Pancreas (tissue), 10 donors: Measurements from ENCODE around the gene BBOX1. TPM values are rescaled to one million over a fixed set of nuclear protein-coding genes. Genes with fewer than 3 reads are reported as not detected.
"Not testable (repeated sequence)": the region's sequence is repeated elsewhere in the genome, so short reads cannot be mapped to it uniquely, and the experiment has no call there.

ENCODE experiments used
- ATAC-seq, 4 donors: fragments of 200-7000 bp; cut with Tn5 transposase; one replicate each; pipeline versions ENCODE4 v1.8.0 to v1.9.1; 2020; ENCODE audit warnings: mild to moderate bottlenecking in 4 of 4, moderate library complexity in 4 of 4
- DNase-seq, 6 donors: peaks; one replicate each; pipeline ENCODE4 v3.0.0-alpha.2; 2020
- FAIRE-seq: peaks from 2 replicates; lab custom pipeline; 2012; peaks lifted over from hg19 to GRCh38; lab: Jason Lieb, UNC
- H3K27ac ChIP-seq, 4 donors: fragments of 200-600 bp; sonication (generic); 1 replicate in 3 of 4; 2 replicates in 1 of 4; pipeline versions ENCODE4 v1.5.0 to v1.8.0; 2020
- H3K27me3 ChIP-seq, 4 donors: fragments of 200-600 bp; one replicate each; pipeline ENCODE4 v1.8.0; 2021
- H3K36me3 ChIP-seq, 3 donors: fragments of 200-600 bp; sonication (generic) in 1 of 3; one replicate each; pipeline versions ENCODE4 v1.5.0 to v1.8.0; 2020 to 2021
- H3K4me1 ChIP-seq, 3 donors: fragments of 200-600 bp; one replicate each; pipeline ENCODE4 v1.8.0; 2021
- H3K4me3 ChIP-seq, 4 donors: fragments of 200-600 bp; sonication (generic) in 2 of 4; one replicate each; pipeline versions ENCODE4 v1.5.0 to v1.8.0; 2020 to 2021
- H3K9me3 ChIP-seq, 4 donors: fragments of 200-600 bp; one replicate each; pipeline ENCODE4 v1.8.0; 2021
- CTCF ChIP-seq, 4 donors: fragments of 200-600 bp; sonication (generic) in 3 of 4; IDR thresholded peaks; one replicate each; pipeline versions ENCODE4 v1.5.0 to v1.8.0; 2021; ENCODE audit warnings: antibody characterized with exemption in 4 of 4
- WGBS, 2 donors: extraction: QIAGEN DNeasy Blood & Tissue Kit; methylation state at CpG; one replicate each; pipeline ENCODE4 v1.1.7; 2013; 5-methylcytosine and 5-hydroxymethylcytosine counted together
- intact Hi-C, 3 donors: fragments of 100-400 bp; cut with DNase I; formaldehyde crosslinking; loops; one replicate each; pipeline versions ENCODE4 v1.11.1 to v1.14.2; 2022
- polyA plus RNA-seq, 2 donors: library from polyadenylated mRNA; stranded (reverse); fragments of 200-250 nt; gene quantifications; one replicate each; pipeline ENCODE4 v1.2.3, GENCODE V29; 2013
- total RNA-seq, 6 donors: library from RNA; stranded (reverse); fragmentation: NEBNext Ultra II Directional in 4 of 6; extraction: Animal tissue kit (Norgen Biotek cat#: 25700) in 4 of 6; gene quantifications; one replicate each; pipeline versions ENCODE4 v1.2.1 to v1.2.4, GENCODE V29; 2021 to 2023
- donor health status: healthy with polysubstance abuse.
- donor health status: DM: no; HTN: no; CAD: no; lungs with moderate emphysema.
- donor health status: DM: no; HTN: no; CAD: no.
- donor health status: control.
- donor health status: control.
- donor health status: Bipolar disorder and iron deficiency.
- donor health status: DM: yes; HTN: yes; CAD: no.
- donor health status: DM: no; HTN: no; CAD: no.
- donor health status: DM: no; HTN: no; CAD: no.
- donor health status: DM: yes; HTN: yes; CAD: no.

BBOX1 gene
- total and polyA plus RNA-seq, 8 donors: 0.14 to 2.2 (median 0.34) TPM

- 5 to 14% methylated on average over 1 of the region's 1 CpG for WGBS, 2 donors
These were observed 44.7 kb upstream of the BBOX1 start for GRCh38 chr11:26995701-26996460.

GRCh38 chr11:26997378-26997777 lies 43.2 kb upstream of the BBOX1 start:
- Histone ChIP-seq H3K27me3 (no peaks in the 10 kb centered on the region), H3K36me3 (no peaks in the 10 kb centered on the region), H3K9me3 (no peaks in the 10 kb centered on the region), H3K27ac (no peak overlapping the region), H3K4me1 (no peaks in the 10 kb centered on the region), H3K4me3 (no peak overlapping the region)
- 49 to 58% methylated on average over 2 of the region's 2 CpGs for WGBS, 2 donors
- DNase-seq: no peak
- no peak for FAIRE-seq
- no peak for ATAC-seq
- no peak for TF ChIP-seq CTCF (IDR thresholded peaks at IDR 0.05)
- intact Hi-C loops: no loop called here

More at GRCh38 chr11:26995701-26996460, 44.7 kb upstream of the BBOX1 start:
- ATAC-seq (no peak), DNase-seq (no peak), FAIRE-seq (no peak)
- H3K27ac ChIP-seq: no peak overlapping the region
- H3K27me3 ChIP-seq: no peaks in the 10 kb centered on the region
- no peak overlapping the region for H3K4me3 ChIP-seq
- intact Hi-C loops: no loop called here
- no peaks in the 10 kb centered on the region for H3K4me1 ChIP-seq
- no peaks in the 10 kb centered on the region for H3K9me3 ChIP-seq
- no peaks in the 10 kb centered on the region for H3K36me3 ChIP-seq
- no peak for TF ChIP-seq CTCF (IDR thresholded peaks at IDR 0.05)

GRCh38 chr11:27001136-27001730 lies 39.4 kb upstream of the BBOX1 start:
- FAIRE-seq, DNase-seq, H3K27me3 ChIP-seq, ATAC-seq, H3K4me3 ChIP-seq, intact Hi-C loops, H3K36me3 ChIP-seq, H3K27ac ChIP-seq, H3K4me1 ChIP-seq, H3K9me3 ChIP-seq: not testable (repeated sequence)
- 43% methylated on average over 4 of the region's 4 CpGs for WGBS, 2 donors

GRCh38 chr11:27002431-27002830 lies 38.2 kb upstream of the BBOX1 start:
- DNase-seq: no peak
- no peaks in the 10 kb centered on the region for H3K4me1 ChIP-seq
- no peak for FAIRE-seq
- no peak overlapping the region for H3K27ac ChIP-seq
- H3K36me3 ChIP-seq: no peaks in the 10 kb centered on the region
- H3K27me3 ChIP-seq: no peaks in the 10 kb centered on the region
- H3K4me3 ChIP-seq: no peak overlapping the region
- no peak for TF ChIP-seq CTCF (IDR thresholded peaks at IDR 0.05)
- no peak for ATAC-seq
- no peaks in the 10 kb centered on the region for H3K9me3 ChIP-seq
- intact Hi-C loops: no loop called here
- 47 to 52% methylated on average over 3 of the region's 3 CpGs for WGBS, 2 donors

- 37 to 39% methylated on average over 4 of the region's 4 CpGs for WGBS, 2 donors
- TF ChIP-seq CTCF (IDR thresholded peaks at IDR 0.05): no peak
- intact Hi-C loops: no loop called here
- no peaks in the 10 kb centered on the region for H3K27me3 ChIP-seq
- FAIRE-seq (no peak), DNase-seq (no peak), ATAC-seq (no peak)
- H3K4me1 ChIP-seq: no peaks in the 10 kb centered on the region
- no peaks in the 10 kb centered on the region for H3K9me3 ChIP-seq
- H3K36me3 ChIP-seq: no peaks in the 10 kb centered on the region
- no peak overlapping the region for H3K4me3 ChIP-seq
- H3K27ac ChIP-seq: no peak overlapping the region
These were observed 37.8 kb upstream of the BBOX1 start for GRCh38 chr11:27002838-27003237.
